Ishikawa (cell line): ENCODE results near the gene PRAMEF27.
"Not testable (repeated sequence)": the region's sequence is repeated elsewhere in the genome, so short reads cannot be mapped to it uniquely, and the experiment has no call there.

Experiments used
- CEBPB ChIP-seq: IDR thresholded peaks from 2 replicates; pipeline ENCODE4 v1.6.1; 2012
- EP300 ChIP-seq: IDR thresholded peaks from 2 replicates; pipeline ENCODE4 v1.6.1; 2012; ENCODE audit warnings: borderline replicate concordance

GRCh38 chr1:13056475-13056874 lies at the start of gene PRAMEF27:
- not testable (repeated sequence) for TF ChIP-seq EP300, CEBPB
